NCI-H748 (cell line): ENCODE measurements around the gene GGTLC3.
"Not testable (repeated sequence)": the region's sequence is repeated elsewhere in the genome, so short reads cannot be mapped to it uniquely, and the experiment has no call there.

ENCODE experiments used
- DNase-seq: peaks from one replicate; lab custom pipeline; 2025; ENCODE audit not compliant: unreplicated experiment; lab: John Stamatoyannopoulos, UW

Gene GGTLC3

DNA sequence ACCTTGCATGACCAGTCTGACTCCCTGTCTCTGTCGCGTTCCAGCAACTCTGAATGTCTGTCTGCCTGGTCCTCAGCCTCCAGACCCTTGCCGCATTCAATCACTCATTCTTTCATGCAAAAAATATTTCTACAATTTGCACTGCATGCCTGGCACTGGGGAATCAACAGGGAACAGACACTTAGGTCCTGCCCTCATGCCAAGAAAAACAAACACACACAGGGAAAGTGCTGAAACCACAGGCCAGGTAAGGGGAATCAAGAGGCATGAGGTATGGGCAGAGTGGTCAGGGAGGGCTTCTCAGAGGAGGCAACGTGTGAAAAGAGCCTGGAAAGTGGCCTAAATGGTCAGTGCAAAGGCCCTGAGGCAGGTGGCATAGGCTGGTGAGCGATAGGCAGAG lies at the start of gene GGTLC3:
GGTLC3 (minus strand) TSS at position 101 of the 400 bp plus-strand sequence. CDS start 264 bp downstream, outside the sequence.
- not testable (repeated sequence) for DNase-seq

DNA sequence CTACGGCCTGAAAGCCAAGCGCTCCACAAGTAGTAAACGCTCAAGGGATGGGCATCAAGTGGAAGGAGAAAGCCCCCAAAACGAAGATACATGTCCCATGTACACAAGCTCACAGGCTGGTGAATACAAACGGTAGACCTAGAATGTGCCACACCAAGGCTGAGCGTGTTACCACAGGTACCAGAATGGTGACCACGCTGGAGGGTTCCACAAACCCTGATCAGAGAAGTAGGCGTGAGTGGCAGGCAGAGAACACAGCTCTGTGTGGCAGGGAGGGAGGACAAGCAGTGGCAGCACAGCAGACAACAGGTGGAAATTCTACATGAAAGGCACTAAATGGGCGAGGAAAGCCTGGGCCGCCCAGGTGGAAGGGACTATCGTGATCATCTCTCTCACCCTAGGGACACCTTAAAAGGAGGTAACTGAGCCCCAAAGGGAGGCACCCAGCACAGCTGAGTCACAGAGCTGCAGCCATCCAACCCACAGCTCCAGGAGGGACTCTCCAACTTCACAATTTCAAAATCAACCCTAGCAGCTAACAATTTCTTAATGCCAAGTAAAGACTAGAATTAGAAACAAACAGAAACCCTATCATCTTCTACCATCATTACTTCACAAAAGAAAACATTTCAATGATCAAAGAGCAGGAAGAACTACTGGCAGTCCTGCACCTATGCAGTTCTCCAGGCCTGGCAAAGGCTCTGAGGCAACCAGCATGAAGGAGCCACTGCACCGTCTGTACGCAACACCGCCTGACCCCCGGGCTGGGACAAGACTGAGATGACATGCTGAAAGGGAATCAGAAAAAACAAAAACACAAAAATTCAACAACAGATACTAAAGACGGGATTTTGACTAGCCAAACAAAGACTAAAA lies 42.4 kb upstream of the GGTLC3 start:
- DNase-seq: not testable (repeated sequence)

DNA sequence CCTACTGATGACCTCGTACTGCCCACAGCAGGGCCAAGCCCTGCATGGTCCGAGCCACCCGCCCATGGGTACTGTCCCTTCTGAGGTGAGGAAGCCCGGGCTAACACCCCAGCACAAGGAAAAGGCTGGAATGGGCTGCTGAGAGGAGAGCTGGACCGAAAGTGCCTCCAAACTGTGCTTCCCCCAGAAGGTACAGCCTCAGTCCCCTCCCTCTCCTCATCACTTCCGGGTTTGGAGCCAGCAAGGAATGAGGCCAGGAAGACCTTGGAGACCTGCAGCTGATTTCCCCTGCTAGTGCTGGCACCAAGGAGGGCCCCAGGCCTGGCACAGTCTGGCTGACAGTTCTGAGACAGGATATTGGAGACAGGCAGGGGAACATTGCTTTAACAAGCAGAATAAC lies 41.0 kb upstream of the GGTLC3 start:
- DNase-seq: not testable (repeated sequence)

DNA sequence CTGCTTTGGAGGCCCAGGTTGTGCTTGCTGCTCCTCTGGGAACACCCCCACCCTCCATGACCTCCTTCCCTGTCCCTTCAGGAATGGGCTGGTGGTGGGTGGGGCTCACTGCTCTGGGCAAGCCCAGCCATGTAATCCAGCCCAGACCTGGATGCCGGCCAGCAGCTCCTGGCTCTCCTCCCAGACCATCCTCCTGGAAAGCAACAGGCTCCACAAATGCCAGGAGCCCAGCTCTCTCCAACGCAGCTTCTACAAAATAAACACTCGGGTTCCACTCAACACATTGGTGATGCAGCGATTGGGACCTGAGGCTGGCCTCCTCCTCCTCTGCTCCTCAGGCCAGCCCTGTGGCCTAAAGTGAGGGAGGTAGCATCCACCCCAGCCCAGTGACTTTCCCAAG lies 40.6 kb upstream of the GGTLC3 start:
- not testable (repeated sequence) for DNase-seq

DNA sequence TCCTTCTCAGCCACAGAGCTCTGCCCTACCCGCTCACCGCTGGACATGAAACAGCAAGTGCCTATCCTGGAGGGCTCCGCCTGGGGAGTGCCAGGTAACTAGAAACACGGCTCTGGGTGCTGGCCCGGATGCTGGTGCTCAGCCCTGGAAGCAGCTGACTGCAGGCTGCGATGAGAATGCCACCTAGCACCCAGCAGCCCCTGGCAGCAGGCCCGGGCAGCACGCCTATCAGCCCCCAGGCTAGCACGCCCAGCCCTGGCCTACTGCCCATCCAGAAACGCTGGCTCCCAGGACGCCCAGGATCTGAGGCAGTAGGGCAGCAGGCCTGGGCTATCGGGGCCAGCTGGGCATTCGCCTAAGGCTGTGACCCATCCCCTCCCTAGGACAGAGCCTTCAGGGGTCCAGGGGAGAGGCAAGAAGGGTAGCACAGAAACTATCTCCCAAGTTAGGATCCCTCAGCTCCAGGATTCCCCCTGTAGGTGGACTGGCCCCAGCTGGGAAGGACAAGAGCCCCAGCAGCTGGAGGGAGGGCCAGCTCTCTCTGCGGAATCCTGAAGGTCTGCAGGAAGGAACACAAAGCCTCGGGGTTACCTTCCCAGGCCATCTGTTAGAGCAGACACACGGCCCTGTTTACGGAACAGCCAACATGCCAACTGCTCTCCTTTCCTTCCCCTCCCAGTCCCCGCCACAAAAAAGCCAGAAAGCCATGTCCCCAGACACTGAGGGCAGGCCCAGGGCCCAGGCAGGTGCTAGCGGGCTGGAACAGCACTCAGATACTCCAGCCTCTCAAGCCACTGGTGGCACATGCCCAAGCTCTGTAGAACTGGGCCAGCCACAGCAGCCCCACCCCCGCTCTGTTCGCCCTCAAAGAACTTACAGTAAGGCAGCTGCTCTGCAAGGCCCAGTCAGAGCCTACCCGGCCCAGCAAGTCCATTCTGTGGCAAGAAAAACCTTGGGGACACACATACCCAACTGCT lies 36.6 kb upstream of the GGTLC3 start:
- DNase-seq: not testable (repeated sequence)

DNA sequence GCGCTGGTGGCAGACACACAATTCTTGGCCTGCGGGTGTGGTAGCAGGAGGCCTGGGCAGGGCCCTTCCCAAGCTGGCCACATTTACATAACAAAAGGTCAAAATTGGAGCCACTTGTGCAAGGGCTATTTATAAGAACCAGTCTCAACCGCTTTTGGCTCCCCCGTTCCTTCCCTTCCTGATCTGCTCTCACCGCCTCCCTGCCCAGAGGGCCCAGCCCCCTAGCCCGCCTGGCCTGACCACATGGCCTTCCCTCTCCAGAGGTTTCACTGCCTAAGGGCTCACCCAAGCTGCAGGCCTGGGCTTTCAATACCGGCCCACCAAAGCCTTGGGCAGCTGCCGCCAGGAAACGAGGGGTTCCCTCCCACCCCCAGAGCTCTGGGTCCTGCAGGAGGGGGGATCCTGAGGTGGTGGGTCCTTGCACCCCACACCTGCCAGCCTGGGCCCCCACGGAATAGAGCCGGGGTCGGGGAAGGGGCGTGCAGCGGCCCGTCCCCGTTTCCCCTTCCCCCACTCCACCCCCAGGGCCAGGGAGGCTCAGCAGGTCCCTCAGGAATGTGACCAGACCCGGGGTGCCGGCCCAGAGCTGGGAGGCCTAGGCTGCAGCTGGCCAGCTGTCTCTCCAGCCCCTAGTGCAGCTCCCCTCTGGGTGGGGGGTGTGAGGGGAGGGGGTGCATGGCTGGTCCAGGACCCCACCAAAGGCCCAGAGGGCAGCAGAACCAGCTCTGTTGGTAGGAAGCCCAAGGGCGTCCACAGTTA lies 35.1 kb upstream of the GGTLC3 start:
- not testable (repeated sequence) for DNase-seq

DNA sequence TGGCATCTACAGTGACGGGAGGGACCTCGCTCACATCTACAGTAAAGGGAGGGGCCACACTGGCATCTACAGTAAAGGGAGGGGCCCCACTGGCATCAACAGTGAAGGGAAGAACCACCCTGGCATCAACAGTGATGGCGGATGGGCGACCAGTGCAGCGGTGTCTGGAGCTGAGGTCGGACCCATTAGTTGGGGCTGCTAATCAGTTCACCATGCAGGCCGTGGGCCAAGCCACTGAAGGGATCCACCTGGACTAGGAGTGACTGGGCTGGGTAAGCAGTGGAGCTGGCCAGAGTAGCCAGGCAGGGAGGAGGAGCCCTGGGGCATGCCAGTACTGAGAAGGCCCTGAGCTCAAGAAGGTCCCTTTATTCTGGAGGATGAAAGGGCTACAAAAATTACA lies 33.1 kb upstream of the GGTLC3 start:
- not testable (repeated sequence) for DNase-seq

DNA sequence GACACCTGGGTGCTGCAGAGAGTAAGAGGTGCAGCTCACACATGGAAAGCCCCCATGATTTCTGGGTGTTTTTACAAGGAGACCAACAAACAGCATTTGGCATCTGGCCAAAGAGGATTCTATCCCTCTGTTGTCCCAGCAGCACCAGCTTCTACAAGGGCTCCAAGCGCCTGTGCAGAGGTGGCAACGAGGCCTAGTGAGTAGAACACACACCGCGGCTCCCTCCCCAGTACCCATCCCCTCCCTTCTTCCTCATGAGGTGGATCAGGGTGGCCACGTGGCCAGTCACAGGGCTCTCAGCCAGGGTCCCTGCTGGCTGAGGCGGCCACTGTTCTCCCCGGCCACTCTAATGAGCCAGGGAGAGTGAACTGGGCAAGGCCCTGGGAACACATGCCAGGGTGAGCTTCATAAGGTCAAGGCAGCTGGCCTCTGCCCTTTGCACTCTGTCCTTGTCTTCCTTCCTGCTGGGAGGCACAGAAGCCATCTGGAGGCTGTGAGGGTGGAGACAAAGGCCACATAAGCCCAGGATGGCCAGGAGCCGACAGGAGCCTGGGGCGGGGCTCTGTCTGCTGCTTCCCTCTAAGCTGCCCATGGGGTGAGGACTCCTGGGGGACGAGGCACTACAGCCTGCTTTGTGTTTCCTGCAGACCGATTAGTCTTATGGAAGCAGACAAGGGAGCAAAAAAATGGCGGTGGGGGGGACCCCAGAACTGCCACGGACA lies 31.7 kb upstream of the GGTLC3 start:
- not testable (repeated sequence) for DNase-seq

DNA sequence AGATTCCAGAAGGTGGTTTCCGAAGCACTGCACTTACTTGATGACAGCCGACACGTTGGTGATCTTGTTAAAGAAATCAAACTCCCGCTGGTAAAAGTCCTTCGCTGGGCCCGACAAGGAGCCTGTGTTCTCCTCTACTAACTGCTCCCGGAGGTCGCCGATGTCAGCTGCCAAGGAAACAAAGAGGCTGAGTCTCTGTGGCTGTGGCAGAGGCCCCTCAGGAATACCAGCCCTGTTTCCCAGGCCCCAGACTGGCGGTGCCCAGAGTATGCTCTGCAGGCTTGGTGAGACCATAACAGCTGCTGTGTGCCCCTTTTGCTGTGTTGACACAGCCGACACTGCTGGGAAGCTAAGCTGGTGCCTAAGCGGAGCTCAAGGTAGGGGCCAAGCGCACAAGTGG lies 26.7 kb upstream of the GGTLC3 start:
- not testable (repeated sequence) for DNase-seq

DNA sequence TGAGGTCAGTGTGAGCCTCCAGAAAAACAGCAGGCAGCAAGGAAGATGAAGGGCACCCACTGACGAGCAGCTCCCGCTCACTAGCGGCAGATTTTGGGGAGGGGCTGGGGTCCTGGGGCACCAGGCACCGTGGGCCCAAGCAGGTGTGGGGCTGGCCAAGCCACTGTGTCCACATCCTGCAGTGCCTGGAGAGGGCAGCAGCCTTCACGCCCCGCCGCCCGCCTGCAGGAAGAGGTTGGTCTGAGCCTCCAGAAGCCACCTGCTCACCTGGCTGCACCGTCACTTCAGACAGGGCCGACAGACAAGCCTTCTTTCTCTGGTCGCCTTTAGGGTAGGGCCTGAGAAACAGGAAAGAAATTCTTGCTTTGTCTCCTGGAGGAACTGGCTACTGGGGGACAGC lies 25.4 kb upstream of the GGTLC3 start:
- DNase-seq: not testable (repeated sequence)

DNA sequence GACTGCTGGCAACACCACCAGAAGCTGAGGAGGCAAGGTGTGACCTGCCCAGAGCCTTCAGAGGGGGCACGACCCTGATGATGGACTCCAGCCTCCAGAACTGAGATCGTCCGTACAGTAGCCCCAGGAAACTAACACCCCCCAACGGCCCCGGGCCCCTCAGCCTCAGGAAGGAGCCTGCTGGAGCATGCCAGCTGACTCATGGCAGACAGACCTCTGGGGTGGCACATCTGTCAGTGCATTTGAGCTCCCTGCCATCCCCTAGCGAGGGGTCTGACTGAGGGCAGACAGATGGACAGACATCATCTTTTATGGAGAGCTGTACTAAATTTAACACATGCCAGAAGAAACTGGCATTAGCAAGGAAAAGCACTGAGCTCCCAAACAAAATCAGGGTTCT lies 22.0 kb upstream of the GGTLC3 start:
- not testable (repeated sequence) for DNase-seq

DNA sequence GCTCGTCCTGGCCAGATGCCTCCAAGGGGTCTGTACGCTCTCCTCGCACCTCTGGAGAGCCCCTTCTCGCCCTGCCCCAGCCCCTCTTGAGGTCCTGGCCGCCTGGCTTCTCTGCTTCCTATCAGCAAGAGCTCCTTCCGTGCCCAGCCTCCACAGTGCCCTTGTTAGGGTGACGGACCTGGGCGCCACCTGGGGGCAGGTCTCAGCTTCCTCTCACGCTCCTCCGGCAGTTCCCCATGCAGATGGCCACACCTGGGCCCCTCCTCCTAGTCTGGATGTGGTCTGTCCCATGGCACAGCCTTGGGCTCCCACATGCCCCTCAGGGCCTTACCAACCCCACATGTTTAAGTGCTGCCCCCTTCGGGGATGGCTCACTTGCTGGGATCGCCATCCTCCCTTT lies 16.4 kb upstream of the GGTLC3 start:
- not testable (repeated sequence) for DNase-seq

DNA sequence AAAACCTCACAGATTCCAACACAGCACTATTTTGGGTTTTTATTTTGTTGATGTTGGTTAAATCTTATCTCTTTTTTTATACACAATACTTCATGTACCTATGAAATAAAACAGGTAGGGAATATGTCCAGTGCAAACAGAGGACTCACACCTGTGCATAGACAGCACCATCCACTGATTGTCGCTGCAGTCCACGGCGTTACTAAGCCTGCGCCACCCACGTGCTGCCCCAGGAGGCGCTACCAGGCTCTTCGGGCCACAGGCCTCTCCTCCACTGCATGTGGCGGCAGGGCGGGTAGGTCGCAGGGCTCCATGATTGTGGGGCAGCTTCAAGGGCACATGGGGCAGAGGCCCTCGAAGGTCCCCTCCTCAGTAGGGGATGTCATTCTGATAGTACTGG lies 15.7 kb upstream of the GGTLC3 start:
- DNase-seq: not testable (repeated sequence)

DNA sequence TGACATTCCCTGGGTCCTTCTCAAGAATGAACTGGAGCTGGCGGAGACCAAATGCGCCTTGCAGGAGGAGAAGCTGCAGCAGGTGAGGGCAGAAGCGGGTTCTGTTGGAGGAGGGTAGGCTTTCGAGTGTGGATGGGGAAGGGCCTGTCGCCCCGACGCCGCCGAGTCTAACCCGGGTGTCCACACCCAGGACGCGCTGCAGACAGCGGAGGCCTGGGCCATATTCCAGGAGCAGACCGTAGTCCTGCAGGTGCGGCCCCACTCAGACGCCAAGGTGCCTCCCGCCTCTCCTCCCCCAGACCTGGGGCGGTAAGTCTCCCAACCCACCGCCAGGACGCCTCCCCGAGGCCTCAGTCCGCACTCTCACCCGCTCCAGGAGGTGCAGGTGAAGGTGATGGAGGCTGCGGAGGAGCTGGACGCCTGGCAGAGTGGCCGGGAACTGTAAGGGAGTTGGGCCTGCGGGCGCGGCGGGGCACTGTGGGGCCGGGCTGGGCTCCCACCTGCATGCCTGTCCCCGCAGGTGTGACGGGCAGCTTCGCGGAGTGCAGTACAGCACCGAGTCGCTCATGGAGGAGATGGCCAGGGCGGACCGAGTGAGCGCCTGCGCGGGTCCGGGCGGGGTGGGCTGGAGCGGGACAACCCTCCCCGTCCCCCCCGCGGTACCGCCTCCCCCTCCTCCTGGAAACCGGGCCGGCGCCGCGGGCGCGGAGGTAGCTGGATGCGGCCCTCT lies 11.6 kb upstream of the GGTLC3 start:
- DNase-seq: not testable (repeated sequence)

DNA sequence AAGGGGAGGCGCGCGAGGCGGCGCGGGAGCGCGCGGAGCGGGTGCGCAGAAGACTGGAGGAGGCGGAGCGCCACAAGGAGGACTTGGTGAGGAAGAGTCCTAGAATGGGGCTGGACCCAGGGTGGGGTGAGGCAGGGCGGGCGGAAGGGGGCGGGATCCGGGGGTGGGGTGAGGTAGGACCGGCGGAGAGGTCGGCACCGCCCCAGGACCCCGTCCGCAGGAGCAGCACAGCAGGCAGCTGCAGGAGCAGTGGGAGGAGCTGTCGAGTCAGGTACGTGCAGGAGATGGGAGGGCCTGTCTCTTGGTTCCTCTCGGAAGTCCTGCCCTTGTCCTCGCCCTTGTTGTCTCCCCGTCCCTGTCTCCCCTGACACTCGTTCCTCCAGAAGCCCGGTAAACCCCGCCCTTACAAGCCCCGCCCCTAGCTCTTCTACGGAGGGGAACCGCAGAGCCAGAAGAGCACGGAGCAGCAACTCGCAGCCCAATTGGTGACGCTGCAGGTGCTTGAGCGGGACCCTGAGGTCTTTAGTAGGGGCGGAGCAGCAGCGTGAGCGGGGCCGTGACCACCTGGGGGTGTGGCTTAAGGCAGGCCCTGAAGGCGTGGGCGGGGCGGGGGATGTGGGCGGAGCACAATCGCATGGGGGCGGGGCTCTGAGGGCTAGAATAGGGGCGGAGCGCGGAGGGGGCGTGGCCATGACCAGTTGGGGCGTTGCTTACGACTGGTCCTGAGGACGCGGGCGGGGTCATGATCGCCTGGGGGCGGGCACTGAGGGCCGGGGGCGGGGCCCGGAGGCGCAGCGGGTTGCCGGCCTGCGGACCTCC lies 10.8 kb upstream of the GGTLC3 start:
- not testable (repeated sequence) for DNase-seq

DNA sequence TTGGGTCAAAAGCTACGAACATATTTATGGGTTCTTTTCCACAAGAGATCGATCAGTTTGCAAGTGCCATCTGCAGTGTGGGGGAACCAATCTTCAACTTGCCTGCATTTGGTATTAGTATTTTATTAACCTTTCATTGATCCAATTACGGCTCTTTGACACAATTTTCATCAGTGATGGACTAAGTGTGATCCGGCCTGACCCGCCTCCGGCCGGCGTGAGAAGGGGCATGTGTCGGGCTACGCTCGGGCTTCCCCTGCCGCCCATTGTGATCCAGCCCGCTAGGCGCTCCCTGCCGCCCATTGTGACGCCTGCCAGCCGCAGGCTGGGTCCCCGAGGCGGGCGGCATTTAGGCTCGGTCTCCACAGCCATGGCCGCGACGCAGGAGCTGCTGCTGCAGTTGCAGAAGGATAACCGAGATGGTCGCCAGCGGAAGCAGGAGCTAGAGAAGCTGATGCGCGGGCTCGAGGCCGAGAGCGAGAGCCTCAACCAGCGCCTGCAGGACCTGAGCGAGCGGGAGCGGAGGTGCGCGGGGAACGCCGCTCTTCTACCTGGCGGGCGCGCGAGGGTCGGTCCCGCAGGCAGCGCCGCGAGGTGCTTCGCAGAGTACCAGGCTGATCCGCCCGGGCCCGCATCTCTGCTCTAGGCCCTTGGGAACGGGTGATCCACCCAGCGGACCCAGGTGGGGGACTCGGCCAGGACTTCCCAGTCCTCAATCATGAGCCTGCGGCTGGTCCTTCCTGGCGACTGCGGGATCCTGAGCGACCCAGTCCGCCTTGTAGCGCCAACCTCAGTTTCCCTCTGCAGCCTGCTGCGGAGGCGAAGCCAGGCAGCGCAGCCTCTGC lies 10.0 kb upstream of the GGTLC3 start, which contains the start of gene TMEM191B:
TMEM191B (plus strand) TSS at position 51 of the 845 bp plus-strand sequence; CDS start at position 230, 179 bp downstream.
- not testable (repeated sequence) for DNase-seq

DNA sequence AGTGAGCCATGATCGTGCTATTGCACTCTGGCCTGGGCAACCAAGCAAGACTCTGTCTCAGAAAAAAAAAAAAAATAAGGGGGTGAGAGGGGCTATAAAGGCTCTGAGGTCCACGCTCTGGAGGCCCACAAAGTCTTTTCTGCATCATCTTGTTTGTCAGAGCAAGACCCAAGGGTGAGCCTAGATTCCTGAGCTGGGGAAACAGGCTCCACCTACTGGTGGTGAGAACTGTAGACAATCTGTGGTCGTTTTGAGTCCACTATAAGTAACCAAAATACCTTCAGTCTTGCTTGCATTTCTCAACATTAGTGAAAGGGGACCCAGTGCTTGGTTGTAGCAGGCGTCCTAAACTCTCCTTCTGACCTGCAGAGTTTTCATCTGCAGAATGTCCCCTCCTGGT lies 5.4 kb upstream of the GGTLC3 start:
- not testable (repeated sequence) for DNase-seq
